ENCODE data around the gene PRAMEF1.

Gene PRAMEF1

GRCh38 chr1:12756768-12757413 is 34.3 kb upstream of the PRAMEF1 start:
- TF ChIP-seq CTCF (conservative IDR thresholded peaks at IDR 0.05; ENCODE audit: low read length), result no peak
- H3K4me3 ChIP-seq (ENCODE audit: low read length), result no peak overlapping the region
- DNase-seq (ENCODE audit: low read depth), result peak; percentile 45

- no peak overlapping the region for H3K4me3 ChIP-seq (ENCODE audit: low read length)
- no peak for TF ChIP-seq CTCF (conservative IDR thresholded peaks at IDR 0.05; ENCODE audit: low read length)
- DNase-seq (ENCODE audit: low read depth), result no peak
Observed at GRCh38 chr1:12757836-12758235, 33.4 kb upstream of the PRAMEF1 start.

- DNase-seq (ENCODE audit: low read depth), result no peak
- H3K4me3 ChIP-seq (ENCODE audit: low read length), result no peak overlapping the region
- TF ChIP-seq CTCF (conservative IDR thresholded peaks at IDR 0.05; ENCODE audit: low read length), result peak; percentile 14; the same call in 1 of the 2 replicates
Observed at GRCh38 chr1:12760256-12760795, 30.9 kb upstream of the PRAMEF1 start.

GRCh38 chr1:12761781-12762180 is 29.4 kb upstream of the PRAMEF1 start:
- H3K4me3 ChIP-seq (ENCODE audit: low read length), result no peak overlapping the region
- no peak for TF ChIP-seq CTCF (conservative IDR thresholded peaks at IDR 0.05; ENCODE audit: low read length)
- DNase-seq (ENCODE audit: low read depth), result no peak

DNA sequence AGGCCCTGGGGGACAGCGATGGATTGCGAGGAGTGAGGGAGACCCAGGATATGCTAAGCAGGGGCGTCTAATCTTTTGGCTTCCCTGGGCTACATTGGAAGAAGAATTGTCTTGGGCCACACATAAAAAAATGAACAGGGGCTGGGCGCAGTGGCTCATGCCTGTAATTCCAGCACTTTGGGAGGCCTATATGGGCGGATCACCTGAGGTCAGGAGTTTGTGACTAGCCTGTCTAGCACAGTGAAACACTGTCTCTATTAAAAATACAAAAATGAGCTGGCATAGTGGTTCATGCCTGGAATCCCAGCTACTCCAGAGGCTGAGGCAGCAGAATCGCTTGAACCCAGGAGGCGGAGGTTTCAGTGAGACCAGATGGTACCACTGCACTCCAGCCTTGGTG is 28.4 kb upstream of the PRAMEF1 start:
- no peak for DNase-seq (ENCODE audit: low read depth)
- TF ChIP-seq CTCF (conservative IDR thresholded peaks at IDR 0.05; ENCODE audit: low read length), result no peak
- no peak overlapping the region for H3K4me3 ChIP-seq (ENCODE audit: low read length)

DNA sequence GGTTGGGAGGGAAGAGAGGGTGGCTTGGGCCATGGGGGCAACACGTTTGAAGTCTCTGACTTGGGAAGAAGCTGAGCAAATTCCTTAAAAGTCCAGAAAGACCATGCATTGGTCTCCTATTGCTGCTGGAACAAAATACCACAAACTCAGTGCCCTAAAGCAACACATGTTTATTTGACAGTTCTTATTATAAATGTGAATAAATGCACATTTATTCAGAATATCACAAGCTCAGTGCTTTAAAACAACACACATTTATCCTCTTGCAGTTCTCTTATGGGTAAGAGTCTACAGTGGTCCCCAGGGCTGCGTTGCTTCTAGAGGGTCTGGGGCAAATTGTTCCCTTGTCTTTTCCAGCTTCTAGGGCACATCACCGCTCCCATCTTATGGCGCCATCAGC is 27.7 kb upstream of the PRAMEF1 start:
- DNase-seq (ENCODE audit: low read depth), result no peak
- H3K4me3 ChIP-seq (ENCODE audit: low read length), result no peak overlapping the region
- TF ChIP-seq CTCF (conservative IDR thresholded peaks at IDR 0.05; ENCODE audit: low read length), result no peak

DNA sequence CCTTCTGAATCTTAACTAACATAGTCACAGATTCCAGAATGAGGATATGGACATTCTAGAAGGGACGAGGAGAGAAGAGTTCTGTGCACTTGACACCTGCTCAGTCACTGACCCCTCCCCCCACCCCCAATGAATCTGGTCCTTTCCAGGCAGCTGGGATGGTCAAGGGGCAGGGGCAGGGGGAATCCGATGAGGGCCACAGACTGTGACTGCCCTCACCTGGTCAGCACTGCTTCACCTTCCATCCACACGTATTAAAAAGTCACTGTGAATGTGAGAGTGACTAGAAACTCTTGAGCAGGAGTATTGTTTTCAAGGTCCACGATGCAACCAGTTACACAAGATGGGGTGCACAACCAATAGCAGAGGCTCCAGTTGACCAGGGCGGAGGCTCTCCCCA is 27.2 kb upstream of the PRAMEF1 start:
- DNase-seq (ENCODE audit: low read depth), result no peak
- TF ChIP-seq CTCF (conservative IDR thresholded peaks at IDR 0.05; ENCODE audit: low read length), result no peak
- H3K4me3 ChIP-seq (ENCODE audit: low read length), result no peak overlapping the region

All from AG10803 (cell line).